K562 (cell line): ENCODE measurements around the gene ASB10. TPM values are rescaled to one million over a fixed set of nuclear protein-coding genes. Genes with fewer than 3 reads are reported as not detected.

ENCODE experiments used
- ATAC-seq: fragments of 200-7000 bp; cut with Tn5 transposase; 3 replicates; pipeline ENCODE4 v1.9.1; 2020; ENCODE audit warnings: moderate library complexity
- BruUV-seq: library from RNA; stranded (reverse); fragments of 400-500 nt; replicated peaks from 2 replicates; lab custom pipeline; 2021; lab: Mats Ljungman, UMichigan
- CTCF ChIA-PET: fragments of 300-600 bp; formaldehyde crosslinking; extraction: SDS; loops from one replicate; lab custom pipeline; 2021; ENCODE audit warnings: low intra/inter-chr PET ratio; lab: Yijun Ruan, JAX
- POLR2A ChIA-PET: fragments of 300-600, 350-650 bp; sonication (Branson Sonifier 250); formaldehyde crosslinking; extraction: SDS; loops from one replicate; lab custom pipeline; 2021; ENCODE audit warnings: antibody characterized with exemption, inconsistent platforms; lab: Yijun Ruan, JAX
- DNase-seq, 4 experiments: peaks; one replicate each; pipeline versions ENCODE4 v3.0.0 to v3.0.0-alpha.2; 2011 to 2018; ENCODE audit warnings: low spot score in 3 of 4, mixed read lengths in 3 of 4; ENCODE audit errors: extremely low read depth in 1 of 4
- FAIRE-seq: peaks from 2 replicates; lab custom pipeline; 2011; peaks lifted over from hg19 to GRCh38; lab: Jason Lieb, UNC
- H2AFZ ChIP-seq: 2 replicates; pipeline ENCODE4 v1.6.0; 2011; ENCODE audit warnings: low read depth, low read length, control low read depth, inconsistent platforms
- H3K27ac ChIP-seq: fragments of 200-600 bp; 3 replicates; pipeline ENCODE4 v1.8.0; 2011; ENCODE audit warnings: low read depth, mild to moderate bottlenecking, control low read depth, inconsistent platforms, low read length, moderate library complexity, mixed read lengths; ENCODE audit errors: extremely low read depth
- H3K27me3 ChIP-seq, 2 experiments: fragments of 300-600 bp in 1 of 2; 2 replicates in 1 of 2; 3 replicates in 1 of 2; pipeline versions ENCODE4 v1.6.0 to v1.8.0; 2011; ENCODE audit warnings: inconsistent platforms in 2 of 2, low read length in 2 of 2, mild to moderate bottlenecking in 1 of 2, mixed read lengths in 1 of 2, moderate library complexity in 1 of 2; ENCODE audit not compliant: control insufficient read depth in 2 of 2, insufficient read depth in 2 of 2
- H3K36me3 ChIP-seq: fragments of 300-600 bp; 3 replicates; pipeline ENCODE4 v1.8.0; 2011; ENCODE audit warnings: mild to moderate bottlenecking, low read length, inconsistent platforms; ENCODE audit not compliant: control insufficient read depth, insufficient read depth
- H3K4me1 ChIP-seq, 2 experiments: fragments of 200-600 bp in 1 of 2; replicated peaks in 1 of 2; 2 replicates in 1 of 2; 3 replicates in 1 of 2; pipeline versions ENCODE4 v1.5.1 to v1.8.0; 2011; ENCODE audit warnings: inconsistent platforms in 2 of 2, low read length in 2 of 2, mild to moderate bottlenecking in 1 of 2, mixed read lengths in 1 of 2, moderate library complexity in 1 of 2; ENCODE audit not compliant: control insufficient read depth in 2 of 2, insufficient read depth in 2 of 2
- H3K4me2 ChIP-seq: 2 replicates; pipeline ENCODE4 v1.6.1; 2011; ENCODE audit warnings: low read length, control low read depth, inconsistent platforms, mixed read lengths; ENCODE audit not compliant: insufficient read depth
- H3K4me3 ChIP-seq: fragments of 200-600 bp; sonication (generic), shearing (Covaris generic); 2 replicates; pipeline ENCODE4 v1.5.1; 2016; ENCODE audit warnings: control low read depth, inconsistent platforms
- H3K79me2 ChIP-seq: fragments of 200-600 bp; 3 replicates; pipeline ENCODE4 v1.8.0; 2011; ENCODE audit warnings: low read length, inconsistent platforms; ENCODE audit not compliant: control insufficient read depth, insufficient read depth
- H3K9ac ChIP-seq, 2 experiments: 2 replicates each; pipeline versions ENCODE4 v1.6.0 to v1.6.1; 2011; ENCODE audit warnings: low read depth in 2 of 2, low read length in 2 of 2, control low read depth in 1 of 2, inconsistent platforms in 1 of 2, mild to moderate bottlenecking in 1 of 2, mixed read lengths in 1 of 2; ENCODE audit not compliant: insufficient read depth in 1 of 2
- H3K9me1 ChIP-seq: one replicate; pipeline ENCODE4 v1.6.0; 2011; ENCODE audit warnings: inconsistent platforms, mild to moderate bottlenecking, low read length, moderate library complexity; ENCODE audit not compliant: control insufficient read depth, insufficient read depth
- H3K9me3 ChIP-seq: replicated peaks from 2 replicates; pipeline ENCODE4 v1.5.1; 2011; ENCODE audit warnings: low read depth, low read length, inconsistent platforms; ENCODE audit not compliant: control insufficient read depth, insufficient read depth
- H4K20me1 ChIP-seq: replicated peaks from 2 replicates; pipeline ENCODE4 v1.6.1; 2011; ENCODE audit warnings: low read length, inconsistent platforms, mixed read lengths; ENCODE audit not compliant: control insufficient read depth, insufficient read depth
- CBFB ChIP-seq: sonication (generic); formaldehyde crosslinking; IDR thresholded peaks from 2 replicates; pipeline ENCODE4 v1.4.0; 2020; ENCODE audit warnings: mild to moderate bottlenecking, missing genetic modification reagents
- CHD1 ChIP-seq: fragments of 200-600 bp; sonication (generic); IDR thresholded peaks from one replicate; pipeline ENCODE4 v1.6.1; 2012; ENCODE audit warnings: mild to moderate bottlenecking, moderate library complexity, low read length, inconsistent platforms
- DEAF1 ChIP-seq: fragments of 450-650 bp; formaldehyde crosslinking; IDR thresholded peaks from 2 replicates; pipeline ENCODE4 v1.4.0; 2020; ENCODE audit warnings: mild to moderate bottlenecking, moderate library complexity
- HDAC1 ChIP-seq, 2 experiments: fragments of 450-650 bp; IDR thresholded peaks; 2 replicates each; pipeline ENCODE4 v1.6.1; 2016 to 2017; ENCODE audit warnings: inconsistent platforms in 1 of 2, mild to moderate bottlenecking in 1 of 2, moderate library complexity in 1 of 2
- HMG20B ChIP-seq: fragments of 250-450 bp; sonication (Bioruptor Pico); IDR thresholded peaks from 2 replicates; pipeline ENCODE4 v1.5.0; 2021; ENCODE audit warnings: mild to moderate bottlenecking
- MNT ChIP-seq, 2 experiments: fragments of 450-650 bp; conservative IDR thresholded peaks; 2 replicates each; pipeline ENCODE4 v1.6.1; 2017; ENCODE audit warnings: mild to moderate bottlenecking in 2 of 2, moderate library complexity in 2 of 2
- PKNOX1 ChIP-seq: fragments of 450-650 bp; IDR thresholded peaks from 2 replicates; pipeline ENCODE4 v1.6.1; 2016
- RBM25 ChIP-seq: fragments of 200-400 bp; formaldehyde crosslinking; IDR thresholded peaks from 2 replicates; pipeline ENCODE4 v1.6.1; 2018; ENCODE audit warnings: low read length, low read depth, moderate library complexity; ENCODE audit not compliant: severe bottlenecking
- TAF7 ChIP-seq: fragments of 450-650 bp; IDR thresholded peaks from 2 replicates; pipeline ENCODE4 v1.6.1; 2016; ENCODE audit warnings: missing genetic modification characterization, missing compliant biosample characterization
- THRB ChIP-seq: fragments of 450-650 bp; formaldehyde crosslinking; conservative IDR thresholded peaks from 2 replicates; pipeline ENCODE4 v1.4.0; 2022; ENCODE audit warnings: mild to moderate bottlenecking, missing genetic modification characterization
- ZBTB5 ChIP-seq: fragments of 450-650 bp; IDR thresholded peaks from 2 replicates; pipeline ENCODE4 v1.6.1; 2017; ENCODE audit warnings: antibody characterized with exemption
- ZNF696 ChIP-seq: fragments of 250-450 bp; sonication (Bioruptor Pico); conservative IDR thresholded peaks from 2 replicates; pipeline ENCODE4 v1.4.0; 2020; ENCODE audit warnings: mild to moderate bottlenecking, moderate library complexity
- WGBS: fragments of 100-300 bp; shearing (Covaris generic); methylation state at CpG from one replicate; pipeline ENCODE4 v1.1.6; 2016; ENCODE audit warnings: low coverage, mixed read lengths; ENCODE audit not compliant: insufficient coverage; ENCODE audit errors: missing lambda C conversion rate; 5-methylcytosine and 5-hydroxymethylcytosine counted together
- in situ Hi-C: fragments of 300-500 bp; cut with MboI; formaldehyde crosslinking; loops from 4 replicates; pipeline ENCODE4 v1.15.0; 2018; ENCODE audit warnings: inconsistent platforms, mixed read lengths
- intact Hi-C: fragments of 100-400 bp; cut with micrococcal nuclease; formaldehyde crosslinking; loops from 2 replicates; pipeline ENCODE4 v1.14.2; 2022
- polyA plus RNA-seq, 8 experiments: library from polyadenylated mRNA; depleted of rRNA in 4 of 8; stranded (reverse) in 5 of 8; unstranded in 3 of 8; fragments of >200 nt; fragmentation: Nextera tagmentation in 2 of 8; fragmentation: Illumina TruSeq in 1 of 8; extraction: Ambion mirVana in 2 of 8; extraction: Trizol in 1 of 8; gene quantifications; 2 replicates each; pipeline versions ENCODE4 v1.2.1 to v1.2.3, GENCODE V29; 2011 to 2014; ENCODE audit warnings: inconsistent platforms in 1 of 8, missing spikeins in 1 of 8
- total RNA-seq, 7 experiments: library from RNA; depleted of rRNA in 6 of 7; stranded (reverse); fragments of >200 nt in 6 of 7; fragmentation: Illumina TruSeq in 2 of 7; extraction: Trizol in 2 of 7; gene quantifications; 2 replicates each; pipeline versions ENCODE4 v1.2.1 to v1.2.3, GENCODE V29; 2011 to 2021; ENCODE audit warnings: low replicate concordance in 1 of 7

ASB10 gene
- total and polyA plus RNA-seq, 9 of the 15 experiments (the other 6 are each of a cell fraction or from before 2014, with no cell fraction given), result not detected

GRCh38 chr7:151148319-151149259, 38.5 kb downstream of the ASB10 start:
- no peaks in the 10 kb centered on the region for H3K79me2 ChIP-seq
- no peak for FAIRE-seq
- peaks cover 4% of the 10 kb centered on the region; the same call in 1 of the 2 replicates for H4K20me1 ChIP-seq
- BruUV-seq, result no TSS peak
- H3K9me3 ChIP-seq, result no peaks in the 10 kb centered on the region
- H3K4me2 ChIP-seq, result no peak overlapping the region
- in situ Hi-C loops, result no loop called here
- H3K9ac ChIP-seq, result peak overlapping the region in 1 of 2 experiments; percentile 4; a peak in 2 of 4 replicates
- ChIA-PET CTCF (no interaction called here), POLR2A (interaction anchor here (0.6 to 3.5 kb wide), 14 partner anchors 8 to 359 kb away, joined by 3 to 20 read pairs (median 4); no protein-coding TSS in a partner anchor)
- H3K4me1 ChIP-seq, result peaks cover 0 to 5% of the 10 kb centered on the region in 2 experiments; a peak in 1 of 5 replicates
- peaks cover 39 to 42% of the 10 kb centered on the region in 2 experiments; a peak in 4 of 5 replicates for H3K27me3 ChIP-seq
- no peak for DNase-seq
- peaks cover 13% of the 10 kb centered on the region; the same call in 2 of the 3 replicates for H3K36me3 ChIP-seq
- H3K27ac ChIP-seq, result no peak overlapping the region
- H3K4me3 ChIP-seq, result no peak overlapping the region
- intact Hi-C loops, result no loop called here
- 10% methylated on average over 18 of the region's 22 CpGs for WGBS
- peak; percentile 3; the same call in 2 of the 3 replicates for ATAC-seq
- no peaks in the 10 kb centered on the region for H3K9me1 ChIP-seq
- no peak overlapping the region for H2AFZ ChIP-seq
- no peak for TF ChIP-seq RBM25
- TF ChIP-seq PKNOX1, result no peak
- TF ChIP-seq ZNF696 (CRISPR knock-in tag), result no peak
- TF ChIP-seq CHD1, result no peak
- TF ChIP-seq TAF7 (tag), result no peak
- no peak for TF ChIP-seq CBFB (CRISPR knock-in tag)
- no peak for TF ChIP-seq MNT (conservative IDR thresholded peaks at IDR 0.05)
- TF ChIP-seq ZBTB5, result no peak
- TF ChIP-seq HMG20B (CRISPR knock-in tag), result no peak
- 0 out of 2 replicates have a peak, but pooled peaks have one; percentile 27 for TF ChIP-seq THRB (CRISPR knock-in tag)
- no peak for TF ChIP-seq DEAF1 (CRISPR knock-in tag)
- no peak for TF ChIP-seq HDAC1 (IDR thresholded peaks at IDR 0.05)
